Endothelial cell of umbilical vein (primary cell): ENCODE data around the gene CUX1. TPM values are rescaled to one million over a fixed set of nuclear protein-coding genes. Genes with fewer than 3 reads are reported as not detected.

ENCODE experiments used
- BruUV-seq: library from RNA; stranded (reverse); fragments of 400-500 nt; replicated peaks from 2 replicates; lab custom pipeline; 2021; lab: Mats Ljungman, UMichigan
- CTCF ChIA-PET: fragments of 300-600, 350-600 bp; sonication (Branson Sonifier 250); formaldehyde crosslinking; loops from one replicate; lab custom pipeline; 2021; ENCODE audit warnings: antibody characterized with exemption, inconsistent platforms; lab: Charles Lee
- POLR2A ChIA-PET: fragments of 300-600, 350-600 bp; sonication (Branson Sonifier 250); formaldehyde crosslinking; loops from one replicate; lab custom pipeline; 2021; ENCODE audit warnings: antibody characterized with exemption, inconsistent platforms; lab: Charles Lee
- DNase-seq: peaks from one replicate; pipeline ENCODE4 v3.0.0-alpha.2; 2011; ENCODE audit warnings: low read depth, low spot score
- FAIRE-seq: peaks from 2 replicates; lab custom pipeline; 2011; peaks lifted over from hg19 to GRCh38; lab: Jason Lieb, UNC
- H2AFZ ChIP-seq: 2 replicates; pipeline ENCODE4 v1.6.0; 2012; ENCODE audit warnings: low read depth, low read length, control low read depth, inconsistent platforms
- H3K27ac ChIP-seq: 2 replicates; pipeline ENCODE4 v1.5.1; 2011; ENCODE audit warnings: low read depth, mild to moderate bottlenecking, control low read depth, low read length, moderate library complexity; ENCODE audit not compliant: insufficient read depth
- H3K27me3 ChIP-seq, 2 experiments: 2 replicates each; pipeline versions ENCODE4 v1.6.0 to v1.6.1; 2011; ENCODE audit warnings: low read length in 2 of 2, mixed read lengths in 1 of 2; ENCODE audit not compliant: control insufficient read depth in 2 of 2, insufficient read depth in 2 of 2
- H3K36me3 ChIP-seq, 2 experiments: 2 replicates in 1 of 2; 3 replicates in 1 of 2; pipeline ENCODE4 v1.5.1; 2011; ENCODE audit warnings: low read length in 2 of 2, mild to moderate bottlenecking in 1 of 2, moderate library complexity in 1 of 2; ENCODE audit not compliant: control insufficient read depth in 2 of 2, insufficient read depth in 2 of 2; ENCODE audit errors: extremely low read depth in 1 of 2
- H3K4me1 ChIP-seq: 3 replicates; pipeline ENCODE4 v1.5.1; 2011; ENCODE audit warnings: mild to moderate bottlenecking, low read length; ENCODE audit not compliant: control insufficient read depth, insufficient read depth; ENCODE audit errors: extremely low read depth
- H3K4me2 ChIP-seq: 2 replicates; pipeline ENCODE4 v1.6.1; 2011; ENCODE audit warnings: low read length, control low read depth, mixed read lengths; ENCODE audit not compliant: insufficient read depth
- H3K4me3 ChIP-seq, 3 experiments: fragments of 200-600 bp in 1 of 3; sonication (generic), shearing (Covaris generic) in 1 of 3; replicated peaks in 1 of 3; 2 replicates each; pipeline ENCODE4 v1.5.1; 2011 to 2016; ENCODE audit warnings: control low read depth in 3 of 3, low read length in 3 of 3, mild to moderate bottlenecking in 2 of 3, inconsistent platforms in 1 of 3, low read depth in 1 of 3, moderate library complexity in 1 of 3; ENCODE audit not compliant: insufficient read depth in 1 of 3
- H3K79me2 ChIP-seq: 2 replicates; pipeline ENCODE4 v1.6.0; 2012; ENCODE audit warnings: low read length, inconsistent platforms; ENCODE audit not compliant: control insufficient read depth, insufficient read depth
- H3K9ac ChIP-seq: replicated peaks from 2 replicates; pipeline ENCODE3; 2011; ENCODE audit warnings: low read length, control low read depth; ENCODE audit not compliant: insufficient read depth; ENCODE audit errors: extremely low read depth
- H3K9me1 ChIP-seq: replicated peaks from 3 replicates; pipeline ENCODE4 v1.6.0; 2011; ENCODE audit warnings: mild to moderate bottlenecking, low read length; ENCODE audit not compliant: control insufficient read depth, insufficient read depth; ENCODE audit errors: extremely low read depth
- H3K9me3 ChIP-seq: replicated peaks from 2 replicates; pipeline ENCODE4 v1.5.1; 2012; ENCODE audit warnings: low read length, inconsistent platforms; ENCODE audit not compliant: control insufficient read depth, insufficient read depth
- H4K20me1 ChIP-seq: replicated peaks from 2 replicates; pipeline ENCODE3; 2011; ENCODE audit warnings: mild to moderate bottlenecking, low read length; ENCODE audit not compliant: control insufficient read depth, insufficient read depth; ENCODE audit errors: extremely low read depth
- CTCF ChIP-seq, 2 donors: IDR thresholded peaks; 1 replicate in 1 of 2; 2 replicates in 1 of 2; pipeline ENCODE4 v1.5.1; 2011; ENCODE audit warnings: low read length in 2 of 2, mild to moderate bottlenecking in 2 of 2, moderate library complexity in 2 of 2, control low read depth in 1 of 2, inconsistent platforms in 1 of 2, low read depth in 1 of 2; ENCODE audit not compliant: insufficient read depth in 1 of 2; ENCODE audit errors: extremely low read depth in 1 of 2
- EZH2 ChIP-seq: IDR thresholded peaks from 2 replicates; pipeline ENCODE4 v1.6.1; 2012; ENCODE audit warnings: borderline replicate concordance, low read depth, mild to moderate bottlenecking, moderate library complexity, low read length, inconsistent platforms; ENCODE audit not compliant: severe bottlenecking
- FOS ChIP-seq: IDR thresholded peaks from 2 replicates; pipeline ENCODE4 v1.6.1; 2011; ENCODE audit warnings: mild to moderate bottlenecking, low read length, moderate library complexity, borderline replicate concordance; ENCODE audit not compliant: insufficient read depth
- JUN ChIP-seq: IDR thresholded peaks from 2 replicates; pipeline ENCODE4 v1.6.1; 2011; ENCODE audit warnings: borderline replicate concordance, low read depth; ENCODE audit not compliant: insufficient read length, insufficient read depth
- MYC ChIP-seq: IDR thresholded peaks from one replicate; pipeline ENCODE4 v1.6.1; 2011; ENCODE audit warnings: mild to moderate bottlenecking, low read depth, low read length
- POLR2A ChIP-seq: IDR thresholded peaks from 2 replicates; pipeline ENCODE4 v1.6.1; 2012; ENCODE audit warnings: low read depth, mild to moderate bottlenecking, control low read depth, low read length
- POLR2AphosphoS5 ChIP-seq: IDR thresholded peaks from 2 replicates; pipeline ENCODE4 v1.6.1; 2012; ENCODE audit warnings: low read depth, mild to moderate bottlenecking, control low read depth, low read length, moderate library complexity; ENCODE audit not compliant: insufficient read depth
- dilution Hi-C: fragments of 300-500 bp; cut with MboI; formaldehyde crosslinking; loops from one replicate; pipeline ENCODE4 v1.15.0; 2019; ENCODE audit warnings: low sequenced_read_pairs; ENCODE audit not compliant: extremely low pct_ligation_motif_present
- intact Hi-C: fragments of 100-400 bp; cut with micrococcal nuclease; formaldehyde crosslinking; loops from one replicate; pipeline ENCODE4 v1.10.0; 2022
- polyA plus RNA-seq, 4 experiments: library from polyadenylated mRNA; depleted of rRNA in 3 of 4; stranded (reverse) in 3 of 4; unstranded in 1 of 4; fragments of >200 nt; gene quantifications; 2 replicates each; pipeline versions ENCODE4 v1.2.1 to v1.2.3, GENCODE V29; 2011 to 2012; ENCODE audit warnings: missing spikeins in 1 of 4
- total RNA-seq: library from RNA; stranded (reverse); gene quantifications from 2 replicates; pipeline ENCODE4 v1.2.3, GENCODE V29; 2021

The CUX1 gene
- total and polyA plus RNA-seq, 2 donors (not counting 3 experiments of a cell fraction or from before 2014, with no cell fraction given): 13.8 to 49.8 TPM

GRCh38 chr7:102146122-102146521 is 328.7 kb downstream of the CUX1 start:
- dilution Hi-C loops: no loop called here

More at GRCh38 chr7:102146122-102146521, 328.7 kb downstream of the CUX1 start:
- H2AFZ ChIP-seq: no peak overlapping the region
- intact Hi-C loops: no loop called here
- H3K27ac ChIP-seq: no peak overlapping the region
- no peak for FAIRE-seq
- no peak overlapping the region for H3K4me2 ChIP-seq
- H3K27me3 ChIP-seq: no peaks in the 10 kb centered on the region
- H3K9me3 ChIP-seq: no peaks in the 10 kb centered on the region
- TF ChIP-seq EZH2 (no peak), MYC (no peak), POLR2AphosphoS5 (no peak), CTCF (IDR thresholded peaks at IDR 0.05; ENCODE audit: extremely low read depth in 1 of 2, insufficient read depth in 1 of 2, low read depth in 1 of 2, low read length in 2 of 2) (no peak), POLR2A (no peak), JUN (no peak), FOS (no peak)
- no TSS peak for BruUV-seq
- H3K36me3 ChIP-seq: no peaks in the 10 kb centered on the region
- no peaks in the 10 kb centered on the region for H3K79me2 ChIP-seq
- no peaks in the 10 kb centered on the region for H4K20me1 ChIP-seq
- DNase-seq: no peak
- no peak overlapping the region for H3K9ac ChIP-seq
- no peak overlapping the region for H3K4me3 ChIP-seq
- ChIA-PET POLR2A (no interaction called here), CTCF (no interaction called here)
- no peaks in the 10 kb centered on the region for H3K4me1 ChIP-seq
- no peaks in the 10 kb centered on the region for H3K9me1 ChIP-seq
